ENCODE data around the gene NOC2L. TPM values are rescaled to one million over a fixed set of nuclear protein-coding genes. Genes with fewer than 3 reads are reported as not detected.

The NOC2L gene
- total RNA-seq, 2 donors from 2014 or later: 83.5 to 97.3 TPM

- no peak overlapping the region for H3K4me3 Mint-ChIP-seq
- Histone ChIP-seq H3K27me3 (ENCODE audit: control insufficient read depth, insufficient read depth, low read length, poor library complexity, severe bottlenecking) (peaks cover 73% of the 10 kb centered on the region), H3K36me3 (ENCODE audit: control insufficient read depth, insufficient read depth, low read length) (no peaks in the 10 kb centered on the region), H3K4me1 (ENCODE audit: control insufficient read depth, insufficient read depth, low read length) (peaks cover 10% of the 10 kb centered on the region), H3K4me3 (ENCODE audit: low read length) (no peak overlapping the region), H3K9ac (ENCODE audit: extremely low read depth, low read length, poor library complexity, severe bottlenecking) (no peak overlapping the region), H3K27ac (ENCODE audit: low read depth, low read length) (no peak overlapping the region), H3K9me3 (ENCODE audit: control insufficient read depth, low read length) (no peaks in the 10 kb centered on the region)
- no peak overlapping the region for H3K27ac Mint-ChIP-seq
- peaks cover 12% of the 10 kb centered on the region for H3K36me3 Mint-ChIP-seq (ENCODE audit: low read depth)
- peaks cover 15% of the 10 kb centered on the region for H3K4me1 Mint-ChIP-seq
- peaks cover 84% of the 10 kb centered on the region for H3K27me3 Mint-ChIP-seq (ENCODE audit: insufficient read depth)
- DNase-seq: no peak
- H3K9me3 Mint-ChIP-seq: no peaks in the 10 kb centered on the region
- 86% methylated on average over 2 to 6 of the region's 6 CpGs for WGBS, 2 experiments (ENCODE audit: insufficient coverage in 1 of 2, insufficient read length in 1 of 2)
- TF ChIP-seq CTCF (conservative IDR thresholded peaks at IDR 0.05): no peak
Observed at GRCh38 chr1:918843-919242, 40.2 kb downstream of the NOC2L start.

- DNase-seq: no peak
- no peaks in the 10 kb centered on the region for H3K9me3 Mint-ChIP-seq
- TF ChIP-seq CTCF (conservative IDR thresholded peaks at IDR 0.05): no peak
- no peak overlapping the region for H3K27ac Mint-ChIP-seq
- Histone ChIP-seq H3K27me3 (ENCODE audit: control insufficient read depth, insufficient read depth, low read length, poor library complexity, severe bottlenecking) (peaks cover 69% of the 10 kb centered on the region), H3K9ac (ENCODE audit: extremely low read depth, low read length, poor library complexity, severe bottlenecking) (no peak overlapping the region), H3K9me3 (ENCODE audit: control insufficient read depth, low read length) (no peaks in the 10 kb centered on the region), H3K36me3 (ENCODE audit: control insufficient read depth, insufficient read depth, low read length) (no peaks in the 10 kb centered on the region), H3K4me3 (ENCODE audit: low read length) (no peak overlapping the region), H3K4me1 (ENCODE audit: control insufficient read depth, insufficient read depth, low read length) (peaks cover 14% of the 10 kb centered on the region), H3K27ac (ENCODE audit: low read depth, low read length) (no peak overlapping the region)
- peaks cover 15% of the 10 kb centered on the region for H3K4me1 Mint-ChIP-seq
- H3K36me3 Mint-ChIP-seq (ENCODE audit: low read depth): peaks cover 11% of the 10 kb centered on the region
- H3K27me3 Mint-ChIP-seq (ENCODE audit: insufficient read depth): peaks cover 86% of the 10 kb centered on the region
- H3K4me3 Mint-ChIP-seq: no peak overlapping the region
- WGBS, 2 experiments (ENCODE audit: insufficient coverage in 1 of 2, insufficient read length in 1 of 2): 91 to 93% methylated on average over 14 to 15 of the region's 15 CpGs
Observed at GRCh38 chr1:918353-918752, 40.7 kb downstream of the NOC2L start.

GRCh38 chr1:917466-918091 lies 41.5 kb downstream of the NOC2L start:
- H3K9me3 ChIP-seq (ENCODE audit: control insufficient read depth, low read length): no peaks in the 10 kb centered on the region
- no peak for DNase-seq
- no peak for TF ChIP-seq CTCF (conservative IDR thresholded peaks at IDR 0.05)
- Mint-ChIP-seq H3K36me3 (ENCODE audit: low read depth) (peaks cover 6% of the 10 kb centered on the region), H3K27me3 (ENCODE audit: insufficient read depth) (peaks cover 84% of the 10 kb centered on the region), H3K4me3 (no peak overlapping the region), H3K27ac (no peak overlapping the region), H3K9me3 (no peaks in the 10 kb centered on the region), H3K4me1 (peaks cover 15% of the 10 kb centered on the region)
- H3K9ac ChIP-seq (ENCODE audit: extremely low read depth, low read length, poor library complexity, severe bottlenecking): no peak overlapping the region
- 83 to 87% methylated on average over 14 to 22 of the region's 22 CpGs for WGBS, 2 experiments (ENCODE audit: insufficient coverage in 1 of 2, insufficient read length in 1 of 2)
- no peak overlapping the region for H3K27ac ChIP-seq (ENCODE audit: low read depth, low read length)
- H3K36me3 ChIP-seq (ENCODE audit: control insufficient read depth, insufficient read depth, low read length): no peaks in the 10 kb centered on the region
- H3K4me3 ChIP-seq (ENCODE audit: low read length): no peak overlapping the region
- peaks cover 62% of the 10 kb centered on the region for H3K27me3 ChIP-seq (ENCODE audit: control insufficient read depth, insufficient read depth, low read length, poor library complexity, severe bottlenecking)
- peaks cover 15% of the 10 kb centered on the region for H3K4me1 ChIP-seq (ENCODE audit: control insufficient read depth, insufficient read depth, low read length)
